SK-MEL-5 (cell line): ENCODE measurements around the gene CIAO1. TPM values are rescaled to one million over a fixed set of nuclear protein-coding genes. Genes with fewer than 3 reads are reported as not detected.
"Not testable (repeated sequence)": the region's sequence is repeated elsewhere in the genome, so short reads cannot be mapped to it uniquely, and the experiment has no call there.

Source experiments
- DNase-seq: peaks from one replicate; pipeline ENCODE4 v3.0.0-alpha.2; 2016; ENCODE audit warnings: low read depth, low spot score
- in situ Hi-C: cut with HindIII; loops from 2 replicates; pipeline ENCODE4 v1.10.0; 2016; ENCODE audit warnings: low sequenced_read_pairs, high pct_unique_total_duplicates, low pct_unique_long_range_greater_than_20kb
- total RNA-seq: library from RNA; depleted of rRNA; stranded (reverse); fragments of >200 nt; shearing (Covaris generic); gene quantifications from 2 replicates; pipeline ENCODE4 v1.2.3, GENCODE V29; 2014

The CIAO1 gene
- total RNA-seq, 1 experiment from 2014 or later, result 102 TPM

GRCh38 chr2:96245609-96246390 is 20.2 kb upstream of the CIAO1 start:
- no peak for DNase-seq
- in situ Hi-C loops, result no loop called here

- DNase-seq, result no peak
- in situ Hi-C loops, result no loop called here
These were observed 19.0 kb upstream of the CIAO1 start for GRCh38 chr2:96247009-96247408.

- in situ Hi-C loops, result no loop called here
- no peak for DNase-seq
These were observed 18.1 kb upstream of the CIAO1 start for GRCh38 chr2:96247896-96248295.

- no peak for DNase-seq
- in situ Hi-C loops, result no loop called here
These were observed 17.4 kb upstream of the CIAO1 start for GRCh38 chr2:96248624-96249023.

- no peak for DNase-seq
These were observed 16.4 kb upstream of the CIAO1 start for GRCh38 chr2:96249654-96250053.

GRCh38 chr2:96250188-96250587 is 15.8 kb upstream of the CIAO1 start:
- in situ Hi-C loops, result no loop called here

More at GRCh38 chr2:96249654-96250053, 16.4 kb upstream of the CIAO1 start:
- in situ Hi-C loops, result no loop called here

GRCh38 chr2:96251721-96252292 is 14.2 kb upstream of the CIAO1 start:
- DNase-seq, result peak; percentile 59
- in situ Hi-C loops, result no loop called here

More at GRCh38 chr2:96250188-96250587, 15.8 kb upstream of the CIAO1 start:
- no peak for DNase-seq

GRCh38 chr2:96252526-96252925 is 13.5 kb upstream of the CIAO1 start:
- no peak for DNase-seq
- in situ Hi-C loops, result no loop called here

- in situ Hi-C loops, result no loop called here
- no peak for DNase-seq
These were observed 13.0 kb upstream of the CIAO1 start for GRCh38 chr2:96253006-96253405.

- in situ Hi-C loops, result no loop called here
These were observed 11.5 kb upstream of the CIAO1 start for GRCh38 chr2:96254571-96254970.

GRCh38 chr2:96256611-96257113 is 9.4 kb upstream of the CIAO1 start:
- in situ Hi-C loops, result no loop called here
- DNase-seq, result no peak

More at GRCh38 chr2:96254571-96254970, 11.5 kb upstream of the CIAO1 start:
- no peak for DNase-seq

GRCh38 chr2:96257744-96258143 is 8.3 kb upstream of the CIAO1 start:
- in situ Hi-C loops, DNase-seq: not testable (repeated sequence)

- in situ Hi-C loops, result no loop called here
These were observed 7.6 kb upstream of the CIAO1 start for GRCh38 chr2:96258166-96259022.

GRCh38 chr2:96259497-96259921 is 6.5 kb upstream of the CIAO1 start:
- DNase-seq, result no peak
- in situ Hi-C loops, result no loop called here

More at GRCh38 chr2:96258166-96259022, 7.6 kb upstream of the CIAO1 start:
- no peak for DNase-seq

GRCh38 chr2:96260387-96261260 is 5.4 kb upstream of the CIAO1 start:
- in situ Hi-C loops, result no loop called here
- peak; percentile 81 for DNase-seq

- in situ Hi-C loops, result no loop called here
These were observed 4.6 kb upstream of the CIAO1 start for GRCh38 chr2:96261328-96262003.

GRCh38 chr2:96262306-96262705 is 3.7 kb upstream of the CIAO1 start:
- in situ Hi-C loops, result no loop called here
- no peak for DNase-seq

More at GRCh38 chr2:96261328-96262003, 4.6 kb upstream of the CIAO1 start:
- DNase-seq, result no peak
